ENCODE data around the gene ZBTB18.

GRCh38 chr1:244028701-244029100 is 22.4 kb upstream of the ZBTB18 start:
- TF ChIP-seq, protein P1, sequence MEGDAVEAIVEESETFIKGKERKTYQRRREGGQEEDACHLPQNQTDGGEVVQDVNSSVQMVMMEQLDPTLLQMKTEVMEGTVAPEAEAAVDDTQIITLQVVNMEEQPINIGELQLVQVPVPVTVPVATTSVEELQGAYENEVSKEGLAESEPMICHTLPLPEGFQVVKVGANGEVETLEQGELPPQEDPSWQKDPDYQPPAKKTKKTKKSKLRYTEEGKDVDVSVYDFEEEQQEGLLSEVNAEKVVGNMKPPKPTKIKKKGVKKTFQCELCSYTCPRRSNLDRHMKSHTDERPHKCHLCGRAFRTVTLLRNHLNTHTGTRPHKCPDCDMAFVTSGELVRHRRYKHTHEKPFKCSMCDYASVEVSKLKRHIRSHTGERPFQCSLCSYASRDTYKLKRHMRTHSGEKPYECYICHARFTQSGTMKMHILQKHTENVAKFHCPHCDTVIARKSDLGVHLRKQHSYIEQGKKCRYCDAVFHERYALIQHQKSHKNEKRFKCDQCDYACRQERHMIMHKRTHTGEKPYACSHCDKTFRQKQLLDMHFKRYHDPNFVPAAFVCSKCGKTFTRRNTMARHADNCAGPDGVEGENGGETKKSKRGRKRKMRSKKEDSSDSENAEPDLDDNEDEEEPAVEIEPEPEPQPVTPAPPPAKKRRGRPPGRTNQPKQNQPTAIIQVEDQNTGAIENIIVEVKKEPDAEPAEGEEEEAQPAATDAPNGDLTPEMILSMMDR (IDR thresholded peaks at IDR 0.05): no peak
- no peak for TF ChIP-seq POLR2A (IDR thresholded peaks at IDR 0.05)
- TF ChIP-seq POLR2AphosphoS5 (IDR thresholded peaks at IDR 0.05): no peak
- no peak for TF ChIP-seq EP300 (IDR thresholded peaks at IDR 0.05)
